ENCODE results near the gene CST9L. TPM values are rescaled to one million over a fixed set of nuclear protein-coding genes. Genes with fewer than 3 reads are reported as not detected.

The CST9L gene
- total RNA-seq, 1 experiment from 2014 or later, result not detected

- intact Hi-C loops (cut with micrococcal nuclease; ENCODE audit: unreplicated experiment), result no loop called here
- ChIA-PET POLR2A (ENCODE audit: unreplicated experiment) (no interaction called here), CTCF (no interaction called here)
- no peak overlapping the region for H3K27ac ChIP-seq
- H3K4me1 ChIP-seq (replicated peaks; ENCODE audit: insufficient read depth), result no peaks in the 10 kb centered on the region
- no TSS peak for BruUV-seq (replicated peaks)
- H2AFZ ChIP-seq, result no peak overlapping the region
- no peak for TF ChIP-seq EZH2 (IDR thresholded peaks at IDR 0.05; ENCODE audit: low read depth)
- TF ChIP-seq CTCF (conservative IDR thresholded peaks at IDR 0.05), result no peak
- no peak overlapping the region for H3K4me2 ChIP-seq
- H3K27me3 ChIP-seq (ENCODE audit: insufficient read depth, low read depth), result peaks cover 4% of the 10 kb centered on the region; the same call in 1 of the 2 replicates
- H3K4me3 ChIP-seq, result no peak overlapping the region
- H3K79me2 ChIP-seq (ENCODE audit: low read depth), result no peaks in the 10 kb centered on the region
- H3F3A ChIP-seq (ENCODE audit: insufficient read depth, low read depth), result no peaks in the 10 kb centered on the region
- DNase-seq, result no peak
- H3K9me2 ChIP-seq (ENCODE audit: insufficient read depth), result 0 out of 2 replicates have a peak, but pooled peaks cover 4% of the 10 kb centered on the region
- H3K9me3 ChIP-seq (ENCODE audit: insufficient read depth, low read depth), result no peaks in the 10 kb centered on the region
- H3K36me3 ChIP-seq (ENCODE audit: low read depth), result no peaks in the 10 kb centered on the region
- H4K20me1 ChIP-seq (ENCODE audit: insufficient read depth), result no peaks in the 10 kb centered on the region
Measured at GRCh38 chr20:23520185-23520584, 48.1 kb downstream of the CST9L start.

DNA sequence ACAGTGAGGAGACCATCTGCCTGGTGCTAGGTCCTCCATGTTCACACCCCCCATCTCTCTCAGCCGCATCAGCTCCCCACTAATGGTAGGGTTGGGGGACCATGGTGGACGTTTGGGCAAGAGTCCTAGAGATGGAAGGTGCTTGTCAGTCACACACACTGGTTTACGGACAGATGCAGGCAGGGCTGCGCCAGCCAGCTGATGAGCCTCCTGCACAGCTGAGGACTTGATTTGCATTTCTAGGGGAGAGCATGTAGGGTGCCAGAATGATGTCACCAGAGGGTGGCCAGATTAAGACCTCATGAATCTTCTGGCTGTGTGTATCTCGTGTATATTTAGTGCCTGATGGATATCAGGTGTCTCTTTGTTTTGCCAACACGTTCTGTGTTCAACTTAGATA is 48.7 kb downstream of the CST9L start:
- ChIA-PET POLR2A (ENCODE audit: unreplicated experiment) (no interaction called here), CTCF (no interaction called here)
- Histone ChIP-seq H3K27ac (no peak overlapping the region), H3K4me2 (no peak overlapping the region), H2AFZ (no peak overlapping the region), H3K9me2 (ENCODE audit: insufficient read depth) (0 out of 2 replicates have a peak, but pooled peaks cover 4% of the 10 kb centered on the region), H3K4me1 (replicated peaks; ENCODE audit: insufficient read depth) (no peaks in the 10 kb centered on the region), H3K36me3 (ENCODE audit: low read depth) (no peaks in the 10 kb centered on the region), H3K27me3 (ENCODE audit: insufficient read depth, low read depth) (peaks cover 4% of the 10 kb centered on the region; the same call in 1 of the 2 replicates), H3K4me3 (no peak overlapping the region), H3K79me2 (ENCODE audit: low read depth) (no peaks in the 10 kb centered on the region), H3K9me3 (ENCODE audit: insufficient read depth, low read depth) (no peaks in the 10 kb centered on the region), H3F3A (ENCODE audit: insufficient read depth, low read depth) (no peaks in the 10 kb centered on the region), H4K20me1 (ENCODE audit: insufficient read depth) (no peaks in the 10 kb centered on the region)
- no peak for DNase-seq
- intact Hi-C loops (cut with micrococcal nuclease; ENCODE audit: unreplicated experiment), result no loop called here
- no peak for TF ChIP-seq CTCF (conservative IDR thresholded peaks at IDR 0.05)
- no peak for TF ChIP-seq EZH2 (IDR thresholded peaks at IDR 0.05; ENCODE audit: low read depth)
- BruUV-seq (replicated peaks), result no TSS peak

- Histone ChIP-seq H3K9me2 (ENCODE audit: insufficient read depth) (0 out of 2 replicates have a peak, but pooled peaks cover 4% of the 10 kb centered on the region), H3K36me3 (ENCODE audit: low read depth) (no peaks in the 10 kb centered on the region), H3K27ac (no peak overlapping the region), H4K20me1 (ENCODE audit: insufficient read depth) (no peaks in the 10 kb centered on the region), H2AFZ (no peak overlapping the region), H3F3A (ENCODE audit: insufficient read depth, low read depth) (no peaks in the 10 kb centered on the region), H3K4me1 (replicated peaks; ENCODE audit: insufficient read depth) (no peaks in the 10 kb centered on the region), H3K4me2 (no peak overlapping the region), H3K4me3 (no peak overlapping the region), H3K9me3 (ENCODE audit: insufficient read depth, low read depth) (no peaks in the 10 kb centered on the region), H3K79me2 (ENCODE audit: low read depth) (no peaks in the 10 kb centered on the region), H3K27me3 (ENCODE audit: insufficient read depth, low read depth) (no peaks in the 10 kb centered on the region)
- BruUV-seq (replicated peaks), result no TSS peak
- TF ChIP-seq EZH2 (IDR thresholded peaks at IDR 0.05; ENCODE audit: low read depth) (no peak), CTCF (conservative IDR thresholded peaks at IDR 0.05) (no peak)
- DNase-seq, result no peak
- ChIA-PET POLR2A (ENCODE audit: unreplicated experiment) (no interaction called here), CTCF (no interaction called here)
- intact Hi-C loops (cut with micrococcal nuclease; ENCODE audit: unreplicated experiment), result no loop called here
Measured at GRCh38 chr20:23517719-23518118, 50.6 kb downstream of the CST9L start.
